Keratinocyte (primary cell): ENCODE measurements around the gene GALNT14.

Source experiments
- CTCF ChIP-seq, 3 experiments: IDR thresholded peaks in 1 of 3; conservative IDR thresholded peaks in 1 of 3; optimal IDR thresholded peaks in 1 of 3; 2 replicates in 2 of 3; 3 replicates in 1 of 3; pipeline versions ENCODE3 to v1.5.1; 2011; ENCODE audit warnings: low read length in 3 of 3, mild to moderate bottlenecking in 3 of 3, moderate library complexity in 2 of 3, control low read depth in 1 of 3, inconsistent platforms in 1 of 3; ENCODE audit not compliant: insufficient read depth in 2 of 3; ENCODE audit errors: extremely low read depth in 1 of 3
- EZH2 ChIP-seq: IDR thresholded peaks from one replicate; pipeline ENCODE4 v1.6.1; 2012; ENCODE audit warnings: inconsistent platforms, mild to moderate bottlenecking, low read length, moderate library complexity

GRCh38 chr2:30933496-30933895 lies 204.7 kb downstream of the GALNT14 start:
- TF ChIP-seq CTCF (optimal IDR thresholded peaks at IDR 0.05 in 1 of 3, IDR thresholded peaks at IDR 0.05 in 1 of 3, conservative IDR thresholded peaks at IDR 0.05 in 1 of 3; ENCODE audit: extremely low read depth in 1 of 3, insufficient read depth in 2 of 3, low read length in 3 of 3) (no peak), EZH2 (no peak)
